Dedifferentiated amniotic fluid mesenchymal stem cell (primary cell): Measurements from ENCODE around the gene OGFOD2.
"Not testable (repeated sequence)": the region's sequence is repeated elsewhere in the genome, so short reads cannot be mapped to it uniquely, and the experiment has no call there.

Source experiments
- DNase-seq: peaks from one replicate; pipeline ENCODE4 v3.0.0-alpha.2; 2016; ENCODE audit errors: extremely low spot score

Gene OGFOD2

GRCh38 chr12:123003257-123003656 is 28.2 kb downstream of the OGFOD2 start:
- DNase-seq, result no peak

DNA sequence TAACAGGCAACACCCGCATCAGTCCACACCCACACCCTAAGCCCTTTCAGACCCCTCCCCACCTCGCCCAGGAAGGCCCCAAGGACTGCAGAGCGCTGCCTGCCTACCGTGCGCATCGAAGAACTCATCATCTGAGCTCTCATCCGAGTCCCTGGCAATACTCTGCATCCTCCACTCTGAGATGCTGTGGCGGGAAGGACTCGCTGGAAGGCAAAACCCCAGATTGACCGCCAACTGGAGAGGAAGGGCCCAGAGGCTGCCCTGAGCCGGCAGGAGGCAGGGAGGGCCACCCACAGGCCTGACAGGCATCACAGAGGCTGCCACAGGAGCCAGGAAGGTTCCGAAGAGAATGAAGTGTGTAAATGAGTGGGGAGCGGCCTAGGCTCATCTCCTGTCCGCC is 29.2 kb downstream of the OGFOD2 start:
- DNase-seq, result no peak

- no peak for DNase-seq
Observed at GRCh38 chr12:123005081-123005626, 30.1 kb downstream of the OGFOD2 start.

DNA sequence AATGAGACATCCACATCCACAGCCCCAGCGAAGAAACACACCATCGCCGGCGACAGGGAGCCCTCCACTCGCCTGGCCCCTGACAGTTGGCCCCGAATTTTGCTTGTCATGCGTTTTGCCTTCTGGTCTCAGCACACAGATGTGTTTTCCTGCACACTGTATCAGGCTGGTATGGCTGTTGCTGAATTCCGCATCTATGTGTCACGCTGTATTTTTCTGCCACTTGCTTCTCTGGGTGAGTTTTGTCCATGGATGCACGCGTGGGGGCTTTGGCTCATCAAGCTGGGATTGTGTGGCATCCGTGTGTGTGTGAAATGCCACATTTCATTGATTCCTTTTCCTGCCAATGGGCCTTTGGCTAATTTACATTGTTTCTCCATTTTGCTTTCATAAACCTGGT is 31.9 kb downstream of the OGFOD2 start:
- no peak for DNase-seq

DNA sequence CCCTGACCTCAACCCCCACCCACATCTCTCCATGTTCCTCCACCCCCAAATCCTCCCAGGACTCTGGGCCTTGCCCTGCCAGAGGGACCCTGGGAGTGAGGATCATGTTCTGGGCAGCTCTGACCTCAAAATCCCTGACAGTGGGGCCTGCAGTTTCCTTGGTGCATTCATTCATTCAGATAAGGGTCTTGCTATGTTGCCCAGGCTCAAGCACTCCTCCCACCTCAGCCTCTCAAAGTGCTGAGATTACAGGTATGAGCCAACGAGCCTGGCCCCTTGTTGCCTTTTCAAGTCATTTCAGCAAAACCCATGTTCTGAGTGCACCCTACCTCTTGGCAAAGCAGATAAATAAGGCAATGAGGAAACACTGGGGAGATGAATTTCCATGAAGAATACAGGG is 35.1 kb downstream of the OGFOD2 start:
- DNase-seq, result no peak

GRCh38 chr12:123010681-123011080 is 35.6 kb downstream of the OGFOD2 start:
- DNase-seq, result no peak

GRCh38 chr12:123011701-123012100 is 36.7 kb downstream of the OGFOD2 start:
- DNase-seq, result no peak

GRCh38 chr12:123013185-123014095 is 38.4 kb downstream of the OGFOD2 start:
- DNase-seq, result no peak

- DNase-seq, result not testable (repeated sequence)
Observed at GRCh38 chr12:123014473-123014872, 39.4 kb downstream of the OGFOD2 start.

- DNase-seq, result no peak
Observed at GRCh38 chr12:123017753-123018152, 42.7 kb downstream of the OGFOD2 start.

GRCh38 chr12:123019841-123020138 is 44.7 kb downstream of the OGFOD2 start:
- DNase-seq, result no peak

GRCh38 chr12:123021688-123022604 is 46.9 kb downstream of the OGFOD2 start:
- no peak for DNase-seq

DNA sequence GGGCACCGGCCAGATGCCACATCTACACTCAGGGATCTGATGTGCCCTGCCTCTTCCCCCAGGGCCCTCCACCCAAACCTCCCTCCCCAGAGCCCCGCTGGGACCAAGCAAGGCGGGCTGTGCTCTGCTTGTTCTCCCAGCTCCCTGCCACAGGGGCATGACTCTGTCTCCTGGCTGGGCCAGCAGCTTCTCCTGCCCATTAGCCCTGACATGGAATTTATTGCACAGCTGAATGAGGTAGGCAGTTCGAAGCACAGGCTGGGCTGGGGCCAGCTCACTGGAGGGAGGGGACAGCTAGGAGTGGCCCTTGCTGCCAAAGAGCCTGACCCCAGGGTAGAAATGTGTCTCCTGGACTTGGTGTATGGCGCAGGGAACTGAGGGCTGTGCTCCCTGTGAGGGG is 47.8 kb downstream of the OGFOD2 start:
- no peak for DNase-seq

GRCh38 chr12:123024819-123025391 is 49.9 kb downstream of the OGFOD2 start:
- DNase-seq, result no peak

GRCh38 chr12:123026094-123026853 is 51.2 kb downstream of the OGFOD2 start:
- no peak for DNase-seq

GRCh38 chr12:123027726-123028445 is 52.8 kb downstream of the OGFOD2 start:
- DNase-seq, result no peak

DNA sequence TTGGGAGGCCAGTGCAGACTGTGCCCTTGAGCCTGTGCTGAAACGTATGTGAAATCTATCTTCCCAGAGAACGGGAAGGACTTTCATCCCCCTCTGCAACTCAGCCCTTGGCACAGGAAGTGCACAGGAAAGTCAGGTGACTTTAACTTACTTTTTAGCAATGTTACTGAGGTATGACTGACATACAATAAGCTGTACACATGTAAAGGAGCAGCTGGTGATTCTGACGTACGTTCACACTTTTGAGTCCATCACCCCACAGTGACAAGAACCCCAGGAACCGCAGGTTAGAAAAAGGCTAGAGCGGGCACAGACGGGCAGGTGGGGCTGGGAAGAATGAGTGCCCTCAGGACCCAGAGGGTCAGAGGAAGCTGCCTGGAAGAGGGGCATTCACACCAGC is 53.4 kb downstream of the OGFOD2 start:
- DNase-seq, result no peak

DNA sequence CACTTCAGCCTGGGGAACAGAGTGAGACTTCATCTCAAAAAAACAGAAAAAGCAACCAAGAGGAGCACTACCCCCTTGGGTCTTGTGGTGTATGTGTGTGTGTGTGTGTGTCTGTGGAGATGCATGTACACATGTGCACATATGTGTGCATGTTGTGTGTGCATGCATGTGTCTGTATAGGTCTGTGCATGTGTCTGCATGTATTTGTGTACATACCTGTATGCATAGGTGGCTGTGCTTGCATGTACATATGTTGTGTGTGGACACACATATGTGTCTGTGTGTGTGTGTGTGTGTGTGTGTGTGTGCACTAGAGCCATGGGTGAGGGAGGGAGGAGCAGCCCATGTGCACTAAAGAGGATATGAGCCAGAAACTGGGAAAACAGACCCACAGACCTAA is 54.5 kb downstream of the OGFOD2 start:
- no peak for DNase-seq
